ENCODE measurements around the gene TMEM221.
"Not testable (repeated sequence)": the region's sequence is repeated elsewhere in the genome, so short reads cannot be mapped to it uniquely, and the experiment has no call there.

Gene TMEM221

GRCh38 chr19:17482877-17483604 lies 34.6 kb upstream of the TMEM221 start:
- no peak for TF ChIP-seq CTCF (conservative IDR thresholded peaks at IDR 0.05; ENCODE audit: low read length)
- DNase-seq (ENCODE audit: low read depth) = no peak
- H3K4me3 ChIP-seq (ENCODE audit: low read length) = no peak overlapping the region

GRCh38 chr19:17481986-17482385 lies 33.5 kb upstream of the TMEM221 start:
- no peak for TF ChIP-seq CTCF (conservative IDR thresholded peaks at IDR 0.05; ENCODE audit: low read length)
- DNase-seq (ENCODE audit: low read depth) = no peak
- no peak overlapping the region for H3K4me3 ChIP-seq (ENCODE audit: low read length)

- peak; percentile 92 for DNase-seq (ENCODE audit: low read depth)
- no peak for TF ChIP-seq CTCF (conservative IDR thresholded peaks at IDR 0.05; ENCODE audit: low read length)
Observed at GRCh38 chr19:17479325-17479791, 30.9 kb upstream of the TMEM221 start.

GRCh38 chr19:17475541-17476115 lies 27.2 kb upstream of the TMEM221 start:
- DNase-seq (ENCODE audit: low read depth) = peak; percentile 80
- H3K4me3 ChIP-seq (ENCODE audit: low read length) = peak overlapping the region; percentile 20
- no peak for TF ChIP-seq CTCF (conservative IDR thresholded peaks at IDR 0.05; ENCODE audit: low read length)

More at GRCh38 chr19:17479325-17479791, 30.9 kb upstream of the TMEM221 start:
- H3K4me3 ChIP-seq (ENCODE audit: low read length) = no peak overlapping the region

- not testable (repeated sequence) for H3K4me3 ChIP-seq (ENCODE audit: low read length); DNase-seq (ENCODE audit: low read depth)
Observed at GRCh38 chr19:17475011-17475540, 26.6 kb upstream of the TMEM221 start.

- no peak for TF ChIP-seq CTCF (conservative IDR thresholded peaks at IDR 0.05; ENCODE audit: low read length)
- H3K4me3 ChIP-seq (ENCODE audit: low read length) = no peak overlapping the region
- peak; percentile 93 for DNase-seq (ENCODE audit: low read depth)
Observed at GRCh38 chr19:17473041-17473440, 24.6 kb upstream of the TMEM221 start.

GRCh38 chr19:17471410-17472125 lies 23.1 kb upstream of the TMEM221 start:
- H3K4me3 ChIP-seq (ENCODE audit: low read length) = peak overlapping the region; percentile 85
- DNase-seq (ENCODE audit: low read depth) = no peak
- TF ChIP-seq CTCF (conservative IDR thresholded peaks at IDR 0.05; ENCODE audit: low read length) = no peak

Measured in AG10803 (cell line).